Transverse colon (tissue), 3 donors: ENCODE results near the gene FEM1A.
"Not testable (repeated sequence)": the region's sequence is repeated elsewhere in the genome, so short reads cannot be mapped to it uniquely, and the experiment has no call there.

Experiments used
- POLR2A ChIP-seq: fragments of 450-650 bp; IDR thresholded peaks from one replicate; pipeline ENCODE4 v1.6.1; 2016; ENCODE audit warnings: antibody characterized with exemption, mild to moderate bottlenecking, moderate library complexity
- TF ChIP-seq, protein P1 (sequence below), 5 experiments: fragments of 200-600 bp in 3 of 5; fragments of 450-650 bp in 2 of 5; sonication (generic) in 3 of 5; IDR thresholded peaks; 1 replicate in 2 of 5; 2 replicates in 3 of 5; pipeline ENCODE4 v1.5.1; 2016 to 2017; ENCODE audit warnings: antibody characterized with exemption in 5 of 5, inconsistent platforms in 3 of 5, mild to moderate bottlenecking in 2 of 5, moderate library complexity in 1 of 5

GRCh38 chr19:4845975-4846374, 54.4 kb downstream of the FEM1A start:
- TF ChIP-seq POLR2A = not testable (repeated sequence)
- TF ChIP-seq, protein P1, sequence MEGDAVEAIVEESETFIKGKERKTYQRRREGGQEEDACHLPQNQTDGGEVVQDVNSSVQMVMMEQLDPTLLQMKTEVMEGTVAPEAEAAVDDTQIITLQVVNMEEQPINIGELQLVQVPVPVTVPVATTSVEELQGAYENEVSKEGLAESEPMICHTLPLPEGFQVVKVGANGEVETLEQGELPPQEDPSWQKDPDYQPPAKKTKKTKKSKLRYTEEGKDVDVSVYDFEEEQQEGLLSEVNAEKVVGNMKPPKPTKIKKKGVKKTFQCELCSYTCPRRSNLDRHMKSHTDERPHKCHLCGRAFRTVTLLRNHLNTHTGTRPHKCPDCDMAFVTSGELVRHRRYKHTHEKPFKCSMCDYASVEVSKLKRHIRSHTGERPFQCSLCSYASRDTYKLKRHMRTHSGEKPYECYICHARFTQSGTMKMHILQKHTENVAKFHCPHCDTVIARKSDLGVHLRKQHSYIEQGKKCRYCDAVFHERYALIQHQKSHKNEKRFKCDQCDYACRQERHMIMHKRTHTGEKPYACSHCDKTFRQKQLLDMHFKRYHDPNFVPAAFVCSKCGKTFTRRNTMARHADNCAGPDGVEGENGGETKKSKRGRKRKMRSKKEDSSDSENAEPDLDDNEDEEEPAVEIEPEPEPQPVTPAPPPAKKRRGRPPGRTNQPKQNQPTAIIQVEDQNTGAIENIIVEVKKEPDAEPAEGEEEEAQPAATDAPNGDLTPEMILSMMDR (IDR thresholded peaks at IDR 0.05) = not testable (repeated sequence)
